C4-2B (cell line): ENCODE data around the gene SUN1.

Source experiments
- H3K27ac ChIP-seq: fragments of 450-650 bp; 2 replicates; pipeline ENCODE4 v1.5.1; 2017
- CTCF ChIP-seq: fragments of 450-650 bp; conservative IDR thresholded peaks from 2 replicates; pipeline ENCODE4 v1.5.1; 2017; ENCODE audit warnings: mild to moderate bottlenecking
- ZFX ChIP-seq: fragments of 450-650 bp; IDR thresholded peaks from 2 replicates; pipeline ENCODE4 v1.6.1; 2017

The SUN1 gene

GRCh38 chr7:849145-849544 is 16.9 kb downstream of the SUN1 start:
- TF ChIP-seq ZFX (no peak), CTCF (no peak)
- no peak overlapping the region for H3K27ac ChIP-seq

GRCh38 chr7:849781-850180 is 17.5 kb downstream of the SUN1 start:
- no peak overlapping the region for H3K27ac ChIP-seq
- TF ChIP-seq ZFX (no peak), CTCF (no peak)

- no peak overlapping the region for H3K27ac ChIP-seq
- TF ChIP-seq ZFX (no peak), CTCF (no peak)
These were observed 18.9 kb downstream of the SUN1 start for GRCh38 chr7:851204-851603.

- H3K27ac ChIP-seq, result no peak overlapping the region
- TF ChIP-seq ZFX, result no peak
- TF ChIP-seq CTCF, result no peak
These were observed 21.3 kb downstream of the SUN1 start for GRCh38 chr7:853366-854117.

- TF ChIP-seq ZFX (no peak), CTCF (no peak)
- H3K27ac ChIP-seq, result no peak overlapping the region
These were observed 22.0 kb downstream of the SUN1 start for GRCh38 chr7:854118-854775.

GRCh38 chr7:855686-856369 is 23.6 kb downstream of the SUN1 start:
- no peak for TF ChIP-seq CTCF
- TF ChIP-seq ZFX, result no peak

GRCh38 chr7:856444-857095 is 24.3 kb downstream of the SUN1 start:
- no peak overlapping the region for H3K27ac ChIP-seq
- TF ChIP-seq CTCF (no peak), ZFX (no peak)

More at GRCh38 chr7:855686-856369, 23.6 kb downstream of the SUN1 start:
- H3K27ac ChIP-seq, result no peak overlapping the region
